Astrocyte (in vitro differentiated cells and primary cell): Measurements from ENCODE around the gene AHNAK. TPM values are rescaled to one million over a fixed set of nuclear protein-coding genes. Genes with fewer than 3 reads are reported as not detected.
"Not testable (repeated sequence)": the region's sequence is repeated elsewhere in the genome, so short reads cannot be mapped to it uniquely, and the experiment has no call there.

Source experiments
- DNase-seq: peaks from one replicate; pipeline ENCODE4 v3.0.0-alpha.2; 2010; ENCODE audit warnings: low read depth
- FAIRE-seq: peaks from 2 replicates; lab custom pipeline; 2011; peaks lifted over from hg19 to GRCh38; lab: Jason Lieb, UNC
- H2AFZ ChIP-seq: 2 replicates; pipeline ENCODE4 v1.6.0; 2012; ENCODE audit warnings: low read depth, low read length, inconsistent platforms
- H3K27ac ChIP-seq: 2 replicates; pipeline ENCODE4 v1.5.1; 2011; ENCODE audit warnings: low read depth, low read length, inconsistent platforms
- H3K27me3 ChIP-seq: 2 replicates; pipeline ENCODE4 v1.6.0; 2011; ENCODE audit warnings: low read length, inconsistent platforms; ENCODE audit not compliant: insufficient read depth
- H3K36me3 ChIP-seq: 2 replicates; pipeline ENCODE4 v1.5.1; 2011; ENCODE audit warnings: low read length, inconsistent platforms; ENCODE audit not compliant: insufficient read depth
- H3K4me1 ChIP-seq: 2 replicates; pipeline ENCODE4 v1.5.1; 2011; ENCODE audit warnings: low read length, inconsistent platforms; ENCODE audit not compliant: insufficient read depth
- H3K4me2 ChIP-seq: 2 replicates; pipeline ENCODE4 v1.6.0; 2012; ENCODE audit warnings: low read length, inconsistent platforms
- H3K4me3 ChIP-seq: 2 replicates; pipeline ENCODE4 v1.5.1; 2011; ENCODE audit warnings: low read depth, mild to moderate bottlenecking, low read length, inconsistent platforms; ENCODE audit not compliant: insufficient read depth
- H3K79me2 ChIP-seq: 2 replicates; pipeline ENCODE4 v1.6.0; 2012; ENCODE audit warnings: mild to moderate bottlenecking, low read length, inconsistent platforms; ENCODE audit not compliant: insufficient read depth
- H3K9ac ChIP-seq: 2 replicates; pipeline ENCODE4 v1.6.0; 2012; ENCODE audit warnings: mild to moderate bottlenecking, low read length, inconsistent platforms
- H3K9me3 ChIP-seq: 2 replicates; pipeline ENCODE4 v1.5.1; 2012; ENCODE audit warnings: low read depth, mild to moderate bottlenecking, low read length, inconsistent platforms; ENCODE audit not compliant: insufficient read depth
- H4K20me1 ChIP-seq: 2 replicates; pipeline ENCODE4 v1.6.0; 2012; ENCODE audit warnings: low read length, inconsistent platforms; ENCODE audit not compliant: insufficient read depth
- H3K27ac Mint-ChIP-seq: one replicate; pipeline ENCODE4 v1.8.0; 2021; ENCODE audit warnings: mild to moderate bottlenecking, mixed read lengths; ENCODE audit not compliant: unreplicated experiment
- H3K27me3 Mint-ChIP-seq: one replicate; pipeline ENCODE4 v1.8.0; 2021; ENCODE audit warnings: low read depth, mixed read lengths; ENCODE audit not compliant: unreplicated experiment
- H3K36me3 Mint-ChIP-seq: one replicate; pipeline ENCODE4 v1.8.0; 2021; ENCODE audit warnings: low read depth, mixed read lengths; ENCODE audit not compliant: unreplicated experiment
- H3K4me1 Mint-ChIP-seq: one replicate; pipeline ENCODE4 v1.8.0; 2021; ENCODE audit warnings: low read depth, mixed read lengths; ENCODE audit not compliant: unreplicated experiment
- H3K4me3 Mint-ChIP-seq: one replicate; pipeline ENCODE4 v1.8.0; 2021; ENCODE audit warnings: mild to moderate bottlenecking, moderate library complexity, mixed read lengths; ENCODE audit not compliant: unreplicated experiment
- H3K9me3 Mint-ChIP-seq: one replicate; pipeline ENCODE4 v1.8.0; 2021; ENCODE audit warnings: mild to moderate bottlenecking, mixed read lengths; ENCODE audit not compliant: unreplicated experiment
- EZH2 ChIP-seq: IDR thresholded peaks from 2 replicates; pipeline ENCODE4 v1.6.1; 2012; ENCODE audit warnings: mild to moderate bottlenecking, low read length, inconsistent platforms; ENCODE audit not compliant: insufficient read depth
- total RNA-seq: library from RNA; stranded (reverse); gene quantifications from 2 replicates; pipeline ENCODE4 v1.2.1, GENCODE V29; 2021
- TF ChIP-seq, protein P1 (sequence below): IDR thresholded peaks from 2 replicates; pipeline ENCODE4 v1.5.1; 2011; ENCODE audit warnings: low read depth, mild to moderate bottlenecking, inconsistent platforms, low read length, moderate library complexity; ENCODE audit not compliant: insufficient read depth

AHNAK gene
- total RNA-seq, 1 donor from 2014 or later: 378 TPM

DNA sequence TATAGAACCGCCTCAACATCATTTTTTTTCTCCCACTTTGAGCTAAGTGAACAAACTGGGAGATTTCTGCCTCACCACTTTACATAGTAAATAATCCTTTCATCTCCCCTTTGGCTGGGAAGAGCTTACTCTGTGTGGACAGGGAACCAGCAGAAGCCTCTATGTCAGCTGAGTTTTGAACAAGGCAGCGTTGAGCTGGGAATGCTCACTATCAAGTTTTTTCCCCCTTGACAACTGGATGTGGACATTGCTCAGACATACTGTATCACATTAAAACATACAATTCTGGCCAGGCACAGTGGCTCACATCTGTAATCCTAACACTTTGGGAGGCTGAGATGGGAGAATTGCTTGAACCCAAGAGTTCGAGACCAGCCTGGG, 46.0 kb downstream of the AHNAK start:
- TF ChIP-seq, protein P1, sequence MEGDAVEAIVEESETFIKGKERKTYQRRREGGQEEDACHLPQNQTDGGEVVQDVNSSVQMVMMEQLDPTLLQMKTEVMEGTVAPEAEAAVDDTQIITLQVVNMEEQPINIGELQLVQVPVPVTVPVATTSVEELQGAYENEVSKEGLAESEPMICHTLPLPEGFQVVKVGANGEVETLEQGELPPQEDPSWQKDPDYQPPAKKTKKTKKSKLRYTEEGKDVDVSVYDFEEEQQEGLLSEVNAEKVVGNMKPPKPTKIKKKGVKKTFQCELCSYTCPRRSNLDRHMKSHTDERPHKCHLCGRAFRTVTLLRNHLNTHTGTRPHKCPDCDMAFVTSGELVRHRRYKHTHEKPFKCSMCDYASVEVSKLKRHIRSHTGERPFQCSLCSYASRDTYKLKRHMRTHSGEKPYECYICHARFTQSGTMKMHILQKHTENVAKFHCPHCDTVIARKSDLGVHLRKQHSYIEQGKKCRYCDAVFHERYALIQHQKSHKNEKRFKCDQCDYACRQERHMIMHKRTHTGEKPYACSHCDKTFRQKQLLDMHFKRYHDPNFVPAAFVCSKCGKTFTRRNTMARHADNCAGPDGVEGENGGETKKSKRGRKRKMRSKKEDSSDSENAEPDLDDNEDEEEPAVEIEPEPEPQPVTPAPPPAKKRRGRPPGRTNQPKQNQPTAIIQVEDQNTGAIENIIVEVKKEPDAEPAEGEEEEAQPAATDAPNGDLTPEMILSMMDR: no peak
- TF ChIP-seq EZH2: no peak
- no peak overlapping the region for H2AFZ ChIP-seq
- FAIRE-seq (no peak), DNase-seq (no peak)
- H3K9me3 ChIP-seq: no peaks in the 10 kb centered on the region
- no peak overlapping the region for H3K4me3 ChIP-seq
- Mint-ChIP-seq H3K4me3 (no peak overlapping the region), H3K4me1 (no peaks in the 10 kb centered on the region), H3K36me3 (no peaks in the 10 kb centered on the region), H3K9me3 (peaks cover 1% of the 10 kb centered on the region), H3K27me3 (peaks cover 9% of the 10 kb centered on the region), H3K27ac (no peak overlapping the region)
- no peak overlapping the region for H3K9ac ChIP-seq
- peaks cover 16% of the 10 kb centered on the region for H3K4me1 ChIP-seq
- no peak overlapping the region for H3K4me2 ChIP-seq
- no peaks in the 10 kb centered on the region for H3K36me3 ChIP-seq
- H4K20me1 ChIP-seq: no peaks in the 10 kb centered on the region
- H3K27ac ChIP-seq: no peak overlapping the region
- no peaks in the 10 kb centered on the region for H3K79me2 ChIP-seq
- H3K27me3 ChIP-seq: no peaks in the 10 kb centered on the region

DNA sequence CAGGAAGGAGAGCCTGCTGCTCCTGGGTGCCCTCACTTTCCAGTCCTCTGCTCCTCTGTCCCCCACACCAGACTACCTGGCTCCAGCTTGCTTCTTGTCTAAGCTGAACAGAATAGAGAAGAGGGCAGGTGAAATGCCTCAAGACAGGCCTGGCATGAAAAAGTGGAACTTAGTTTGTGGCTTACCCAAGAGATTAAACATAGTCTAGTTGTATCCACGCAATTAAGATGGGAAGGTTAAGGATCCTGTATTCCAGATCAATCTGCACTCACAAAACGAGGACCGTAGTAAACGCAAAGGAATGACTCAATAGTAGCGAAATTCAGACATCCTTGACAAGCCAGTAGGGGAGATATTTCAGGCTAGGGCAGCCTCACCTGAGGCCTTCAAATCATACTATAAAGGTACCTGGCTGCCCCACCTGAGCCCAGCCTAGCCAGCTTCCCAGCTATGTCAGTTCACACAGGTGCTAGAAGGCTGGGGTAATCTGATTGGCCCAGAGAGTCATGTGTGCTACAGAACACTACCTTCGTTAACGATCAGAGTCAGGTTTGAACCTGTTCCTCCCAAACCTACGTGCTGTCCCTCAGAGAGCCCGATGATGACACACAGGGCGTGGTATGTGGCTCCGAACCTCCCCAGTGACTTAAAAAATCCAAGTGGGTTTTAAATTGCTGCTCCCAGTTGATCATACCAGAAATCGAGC, 46.5 kb downstream of the AHNAK start:
- FAIRE-seq (no peak), DNase-seq (no peak)
- H2AFZ ChIP-seq: no peak overlapping the region
- H3K4me3 ChIP-seq: no peak overlapping the region
- H3K79me2 ChIP-seq: no peaks in the 10 kb centered on the region
- no peak overlapping the region for H3K27ac Mint-ChIP-seq
- H3K4me1 Mint-ChIP-seq: no peaks in the 10 kb centered on the region
- H3K4me3 Mint-ChIP-seq: no peak overlapping the region
- no peaks in the 10 kb centered on the region for H4K20me1 ChIP-seq
- no peaks in the 10 kb centered on the region for H3K27me3 ChIP-seq
- no peak overlapping the region for H3K27ac ChIP-seq
- peaks cover 6% of the 10 kb centered on the region for H3K27me3 Mint-ChIP-seq
- TF ChIP-seq EZH2: no peak
- TF ChIP-seq, protein P1: no peak
- H3K9ac ChIP-seq: no peak overlapping the region
- peaks cover 12% of the 10 kb centered on the region for H3K4me1 ChIP-seq
- H3K36me3 ChIP-seq: no peaks in the 10 kb centered on the region
- H3K9me3 Mint-ChIP-seq: peaks cover 1% of the 10 kb centered on the region
- H3K4me2 ChIP-seq: no peak overlapping the region
- H3K36me3 Mint-ChIP-seq: no peaks in the 10 kb centered on the region
- no peaks in the 10 kb centered on the region for H3K9me3 ChIP-seq

DNA sequence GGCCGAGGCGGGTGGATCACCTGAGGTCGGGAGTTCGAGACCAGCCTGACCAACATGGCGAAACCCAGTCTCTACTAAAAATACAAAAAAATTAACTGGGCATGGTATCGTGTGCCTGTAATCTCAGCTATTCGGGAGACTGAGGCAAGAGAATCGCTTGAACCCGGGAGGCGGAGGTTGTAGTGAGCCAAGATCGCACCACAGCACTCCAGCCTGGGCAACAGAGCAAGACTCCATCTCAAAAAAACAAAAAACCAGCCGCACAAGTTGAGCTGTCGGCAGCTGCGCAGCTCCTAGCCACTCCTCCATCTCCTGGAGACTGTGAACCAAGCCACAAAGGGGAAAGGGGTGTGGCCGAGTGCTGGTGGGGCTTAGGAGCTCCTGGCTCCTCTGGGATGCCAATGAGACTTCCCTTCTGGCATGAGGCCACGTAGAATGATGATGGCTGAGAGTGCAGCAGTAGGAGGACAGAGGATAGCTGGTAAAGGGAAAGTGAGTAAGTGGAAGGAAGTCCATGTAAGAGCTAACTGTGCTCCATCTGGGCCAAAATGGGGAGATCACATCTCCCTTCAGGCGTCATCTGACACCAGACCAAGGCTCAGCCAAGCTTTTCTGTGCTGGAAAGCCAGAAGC, 47.2 kb downstream of the AHNAK start:
- not testable (repeated sequence) for H3K4me3 ChIP-seq, H3K79me2 ChIP-seq, H3K27me3 ChIP-seq, H3K4me1 Mint-ChIP-seq, H4K20me1 ChIP-seq, FAIRE-seq, H3K4me3 Mint-ChIP-seq, H3K9me3 Mint-ChIP-seq, H3K36me3 Mint-ChIP-seq, H2AFZ ChIP-seq, H3K27ac Mint-ChIP-seq, H3K9ac ChIP-seq, H3K27ac ChIP-seq, H3K27me3 Mint-ChIP-seq, H3K9me3 ChIP-seq, H3K36me3 ChIP-seq, H3K4me2 ChIP-seq
- peak; percentile 52 for DNase-seq
- peaks cover 10% of the 10 kb centered on the region for H3K4me1 ChIP-seq
